K562 (cell line): Measurements from ENCODE around the gene LIMS1. TPM values are rescaled to one million over a fixed set of nuclear protein-coding genes. Genes with fewer than 3 reads are reported as not detected.

Experiments
- ATAC-seq: fragments of 200-7000 bp; cut with Tn5 transposase; 3 replicates; pipeline ENCODE4 v1.9.1; 2020; ENCODE audit warnings: moderate library complexity
- BruUV-seq: library from RNA; stranded (reverse); fragments of 400-500 nt; replicated peaks from 2 replicates; lab custom pipeline; 2021; lab: Mats Ljungman, UMichigan
- CTCF ChIA-PET: fragments of 300-600 bp; formaldehyde crosslinking; extraction: SDS; loops from one replicate; lab custom pipeline; 2021; ENCODE audit warnings: low intra/inter-chr PET ratio; lab: Yijun Ruan, JAX
- POLR2A ChIA-PET: fragments of 300-600, 350-650 bp; sonication (Branson Sonifier 250); formaldehyde crosslinking; extraction: SDS; loops from one replicate; lab custom pipeline; 2021; ENCODE audit warnings: antibody characterized with exemption, inconsistent platforms; lab: Yijun Ruan, JAX
- DNase-seq, 4 experiments: peaks; one replicate each; pipeline versions ENCODE4 v3.0.0 to v3.0.0-alpha.2; 2011 to 2018; ENCODE audit warnings: low spot score in 3 of 4, mixed read lengths in 3 of 4; ENCODE audit errors: extremely low read depth in 1 of 4
- FAIRE-seq: peaks from 2 replicates; lab custom pipeline; 2011; peaks lifted over from hg19 to GRCh38; lab: Jason Lieb, UNC
- H2AFZ ChIP-seq: 2 replicates; pipeline ENCODE4 v1.6.0; 2011; ENCODE audit warnings: low read depth, low read length, control low read depth, inconsistent platforms
- H3K27ac ChIP-seq: fragments of 200-600 bp; 3 replicates; pipeline ENCODE4 v1.8.0; 2011; ENCODE audit warnings: low read depth, mild to moderate bottlenecking, control low read depth, inconsistent platforms, low read length, moderate library complexity, mixed read lengths; ENCODE audit errors: extremely low read depth
- H3K27me3 ChIP-seq, 2 experiments: fragments of 300-600 bp in 1 of 2; 2 replicates in 1 of 2; 3 replicates in 1 of 2; pipeline versions ENCODE4 v1.6.0 to v1.8.0; 2011; ENCODE audit warnings: inconsistent platforms in 2 of 2, low read length in 2 of 2, mild to moderate bottlenecking in 1 of 2, mixed read lengths in 1 of 2, moderate library complexity in 1 of 2; ENCODE audit not compliant: control insufficient read depth in 2 of 2, insufficient read depth in 2 of 2
- H3K36me3 ChIP-seq: fragments of 300-600 bp; 3 replicates; pipeline ENCODE4 v1.8.0; 2011; ENCODE audit warnings: mild to moderate bottlenecking, low read length, inconsistent platforms; ENCODE audit not compliant: control insufficient read depth, insufficient read depth
- H3K4me1 ChIP-seq, 2 experiments: fragments of 200-600 bp in 1 of 2; replicated peaks in 1 of 2; 2 replicates in 1 of 2; 3 replicates in 1 of 2; pipeline versions ENCODE4 v1.5.1 to v1.8.0; 2011; ENCODE audit warnings: inconsistent platforms in 2 of 2, low read length in 2 of 2, mild to moderate bottlenecking in 1 of 2, mixed read lengths in 1 of 2, moderate library complexity in 1 of 2; ENCODE audit not compliant: control insufficient read depth in 2 of 2, insufficient read depth in 2 of 2
- H3K4me2 ChIP-seq: 2 replicates; pipeline ENCODE4 v1.6.1; 2011; ENCODE audit warnings: low read length, control low read depth, inconsistent platforms, mixed read lengths; ENCODE audit not compliant: insufficient read depth
- H3K4me3 ChIP-seq: fragments of 200-600 bp; sonication (generic), shearing (Covaris generic); 2 replicates; pipeline ENCODE4 v1.5.1; 2016; ENCODE audit warnings: control low read depth, inconsistent platforms
- H3K79me2 ChIP-seq: fragments of 200-600 bp; 3 replicates; pipeline ENCODE4 v1.8.0; 2011; ENCODE audit warnings: low read length, inconsistent platforms; ENCODE audit not compliant: control insufficient read depth, insufficient read depth
- H3K9ac ChIP-seq, 2 experiments: 2 replicates each; pipeline versions ENCODE4 v1.6.0 to v1.6.1; 2011; ENCODE audit warnings: low read depth in 2 of 2, low read length in 2 of 2, control low read depth in 1 of 2, inconsistent platforms in 1 of 2, mild to moderate bottlenecking in 1 of 2, mixed read lengths in 1 of 2; ENCODE audit not compliant: insufficient read depth in 1 of 2
- H3K9me1 ChIP-seq: one replicate; pipeline ENCODE4 v1.6.0; 2011; ENCODE audit warnings: inconsistent platforms, mild to moderate bottlenecking, low read length, moderate library complexity; ENCODE audit not compliant: control insufficient read depth, insufficient read depth
- H3K9me3 ChIP-seq: replicated peaks from 2 replicates; pipeline ENCODE4 v1.5.1; 2011; ENCODE audit warnings: low read depth, low read length, inconsistent platforms; ENCODE audit not compliant: control insufficient read depth, insufficient read depth
- H4K20me1 ChIP-seq: replicated peaks from 2 replicates; pipeline ENCODE4 v1.6.1; 2011; ENCODE audit warnings: low read length, inconsistent platforms, mixed read lengths; ENCODE audit not compliant: control insufficient read depth, insufficient read depth
- ASH1L ChIP-seq: fragments of 450-650 bp; IDR thresholded peaks from 2 replicates; pipeline ENCODE4 v1.6.1; 2018; ENCODE audit warnings: borderline replicate concordance, mild to moderate bottlenecking, low read depth; ENCODE audit not compliant: partially characterized antibody
- FOXM1 ChIP-seq, 2 experiments: fragments of 450-650 bp in 1 of 2; sonication (generic) in 1 of 2; formaldehyde crosslinking in 1 of 2; IDR thresholded peaks; 2 replicates each; pipeline versions ENCODE4 v1.6.1 to v1.9.0; 2017 to 2022; ENCODE audit warnings: low read depth in 2 of 2, mild to moderate bottlenecking in 2 of 2, missing genetic modification reagents in 1 of 2, moderate library complexity in 1 of 2
- MCM2 ChIP-seq: fragments of 450-650 bp; IDR thresholded peaks from 2 replicates; pipeline ENCODE4 v1.6.1; 2017; ENCODE audit warnings: low read depth, mild to moderate bottlenecking
- MYBL2 ChIP-seq, 2 experiments: fragments of 450-650 bp in 1 of 2; sonication (generic) in 1 of 2; formaldehyde crosslinking in 1 of 2; IDR thresholded peaks; 2 replicates each; pipeline versions ENCODE4 v1.6.1 to v1.8.1; 2017 to 2022; ENCODE audit warnings: borderline replicate concordance in 1 of 2, inconsistent platforms in 1 of 2, low read depth in 1 of 2, mild to moderate bottlenecking in 1 of 2, missing genetic modification reagents in 1 of 2, moderate library complexity in 1 of 2
- ZFPM2 ChIP-seq: fragments of 250-450 bp; sonication (Bioruptor Pico); IDR thresholded peaks from 2 replicates; pipeline ENCODE4 v1.5.1; 2022; ENCODE audit warnings: mild to moderate bottlenecking
- ZNF408 ChIP-seq: fragments of 250-450 bp; sonication (Bioruptor Pico); IDR thresholded peaks from 2 replicates; pipeline ENCODE4 v1.4.0; 2020; ENCODE audit warnings: low read depth, mild to moderate bottlenecking, moderate library complexity
- WGBS: fragments of 100-300 bp; shearing (Covaris generic); methylation state at CpG from one replicate; pipeline ENCODE4 v1.1.6; 2016; ENCODE audit warnings: low coverage, mixed read lengths; ENCODE audit not compliant: insufficient coverage; ENCODE audit errors: missing lambda C conversion rate; 5-methylcytosine and 5-hydroxymethylcytosine counted together
- in situ Hi-C: fragments of 300-500 bp; cut with MboI; formaldehyde crosslinking; loops from 4 replicates; pipeline ENCODE4 v1.15.0; 2018; ENCODE audit warnings: inconsistent platforms, mixed read lengths
- intact Hi-C: fragments of 100-400 bp; cut with micrococcal nuclease; formaldehyde crosslinking; loops from 2 replicates; pipeline ENCODE4 v1.14.2; 2022
- polyA plus RNA-seq, 8 experiments: library from polyadenylated mRNA; depleted of rRNA in 4 of 8; stranded (reverse) in 5 of 8; unstranded in 3 of 8; fragments of >200 nt; fragmentation: Nextera tagmentation in 2 of 8; fragmentation: Illumina TruSeq in 1 of 8; extraction: Ambion mirVana in 2 of 8; extraction: Trizol in 1 of 8; gene quantifications; 2 replicates each; pipeline versions ENCODE4 v1.2.1 to v1.2.3, GENCODE V29; 2011 to 2014; ENCODE audit warnings: inconsistent platforms in 1 of 8, missing spikeins in 1 of 8
- total RNA-seq, 7 experiments: library from RNA; depleted of rRNA in 6 of 7; stranded (reverse); fragments of >200 nt in 6 of 7; fragmentation: Illumina TruSeq in 2 of 7; extraction: Trizol in 2 of 7; gene quantifications; 2 replicates each; pipeline versions ENCODE4 v1.2.1 to v1.2.3, GENCODE V29; 2011 to 2021; ENCODE audit warnings: low replicate concordance in 1 of 7

LIMS1 gene
- total and polyA plus RNA-seq, 9 of the 15 experiments (the other 6 are each of a cell fraction or from before 2014, with no cell fraction given), result 52.8 to 134 (median 81.0) TPM

- TF ChIP-seq ASH1L (no peak), ZFPM2 (CRISPR knock-in tag) (no peak), ZNF408 (no peak)
Observed at GRCh38 chr2:108634576-108635160, 100.4 kb downstream of the LIMS1 start (continued).

GRCh38 chr2:108635630-108636354 is 101.5 kb downstream of the LIMS1 start:
- no peak overlapping the region for H3K4me2 ChIP-seq
- DNase-seq, result no peak
- ChIA-PET CTCF (interaction anchor here (2.4 kb wide), 1 partner anchor 28 kb away, joined by 27 read pairs; no protein-coding TSS in a partner anchor), POLR2A (interaction anchor here (0.6 to 2.1 kb wide), 5 partner anchors 10 to 559 kb away, joined by 3 to 20 read pairs (median 5); no protein-coding TSS in a partner anchor)
- H3K4me1 ChIP-seq, result peaks cover 21 to 50% of the 10 kb centered on the region in 2 experiments
- peaks cover 9% of the 10 kb centered on the region for H3K9me1 ChIP-seq
- BruUV-seq, result no TSS peak
- WGBS, result 66% methylated on average over 13 of the region's 13 CpGs
- H3K79me2 ChIP-seq, result peaks cover 86% of the 10 kb centered on the region
- no peaks in the 10 kb centered on the region for H3K27me3 ChIP-seq
- peak; percentile 4; the same call in 2 of the 3 replicates for ATAC-seq
- H3K4me3 ChIP-seq, result no peak overlapping the region
- no peak for TF ChIP-seq MCM2
- peak; percentile 74; the same call in 1 of the 2 replicates for TF ChIP-seq FOXM1 (IDR thresholded peaks at IDR 0.05; ENCODE audit: low read depth)
- no peak for TF ChIP-seq FOXM1 (CRISPR knock-in tag; IDR thresholded peaks at IDR 0.05; ENCODE audit: low read depth)
- TF ChIP-seq MYBL2 (IDR thresholded peaks at IDR 0.05; ENCODE audit: low read depth), result peak; percentile 55; the same call in 1 of the 2 replicates
- TF ChIP-seq MYBL2 (CRISPR knock-in tag; IDR thresholded peaks at IDR 0.05; ENCODE audit: borderline replicate concordance), result no peak
- no peak for FAIRE-seq
- H3K9ac ChIP-seq, result peak overlapping the region in 1 of 2 experiments; percentile 7; a peak in 1 of 4 replicates
- H2AFZ ChIP-seq, result no peak overlapping the region
- peaks cover 3% of the 10 kb centered on the region; the same call in 1 of the 3 replicates for H3K36me3 ChIP-seq
- no peaks in the 10 kb centered on the region; the same call in 1 of the 2 replicates for H4K20me1 ChIP-seq
- H3K9me3 ChIP-seq, result no peaks in the 10 kb centered on the region
- in situ Hi-C loops (no loop called here), intact Hi-C loops (loop anchor here (1.0 to 5.0 kb wide), 3 partner anchors 28 to 103 kb away; partner anchors contain the start of gene LIMS1)
- H3K27ac ChIP-seq, result no peak overlapping the region; the same call in 2 of the 3 replicates
